GM23338 (cell line): ENCODE results near the gene HJURP.

ENCODE experiments used
- CTCF ChIP-seq, 2 experiments: fragments of 200-600 bp in 1 of 2; sonication (generic) in 1 of 2; conservative IDR thresholded peaks; 2 replicates each; pipeline versions ENCODE4 v1.5.1 to v1.6.1; 2016 to 2017; ENCODE audit warnings: antibody characterized with exemption in 2 of 2, low read depth in 2 of 2, mild to moderate bottlenecking in 2 of 2, moderate library complexity in 1 of 2
- EZH2 ChIP-seq: fragments of 200-600 bp; sonication (generic); IDR thresholded peaks from one replicate; pipeline ENCODE4 v1.8.0; 2017; ENCODE audit warnings: antibody characterized with exemption, mild to moderate bottlenecking, low read depth; ENCODE audit not compliant: unreplicated experiment
- EZH2phosphoT487 ChIP-seq: fragments of 200-600 bp; sonication (generic); IDR thresholded peaks from one replicate; pipeline ENCODE4 v1.8.1; 2018; ENCODE audit warnings: antibody characterized with exemption; ENCODE audit not compliant: unreplicated experiment
- JUNB ChIP-seq: IDR thresholded peaks from one replicate; pipeline ENCODE4 v1.6.1; 2016; ENCODE audit warnings: antibody characterized with exemption; ENCODE audit not compliant: unreplicated experiment
- POLR2AphosphoS5 ChIP-seq: IDR thresholded peaks from 2 replicates; pipeline ENCODE4 v1.6.1; 2016; ENCODE audit warnings: antibody characterized with exemption, low read depth
- REST ChIP-seq: IDR thresholded peaks from one replicate; pipeline ENCODE4 v1.6.1; 2018; ENCODE audit warnings: antibody characterized with exemption; ENCODE audit not compliant: unreplicated experiment
- STAT1 ChIP-seq: IDR thresholded peaks from one replicate; pipeline ENCODE4 v1.6.1; 2016; ENCODE audit warnings: antibody characterized with exemption; ENCODE audit not compliant: unreplicated experiment
- ZNF114 ChIP-seq: fragments of 250-450 bp; sonication (Bioruptor Pico); IDR thresholded peaks from 2 replicates; pipeline ENCODE4 v1.5.0; 2020; ENCODE audit warnings: mild to moderate bottlenecking, moderate library complexity

- no peak for TF ChIP-seq CTCF (conservative IDR thresholded peaks at IDR 0.05; ENCODE audit: low read depth in 2 of 2)
- no peak for TF ChIP-seq REST
- TF ChIP-seq EZH2: no peak
- TF ChIP-seq JUNB: no peak
- TF ChIP-seq POLR2AphosphoS5: no peak
- TF ChIP-seq ZNF114 (CRISPR knock-in tag): no peak
- TF ChIP-seq EZH2phosphoT487: no peak
- TF ChIP-seq STAT1: no peak
Measured at GRCh38 chr2:233838251-233838650, 16.1 kb downstream of the HJURP start.
